Calu3 (cell line): ENCODE measurements around the gene SCN3B. TPM values are rescaled to one million over a fixed set of nuclear protein-coding genes. Genes with fewer than 3 reads are reported as not detected.

ENCODE experiments used
- BruUV-seq: library from RNA; stranded (reverse); fragments of 400-500 nt; replicated peaks from 2 replicates; lab custom pipeline; 2021; lab: Mats Ljungman, UMichigan
- CTCF ChIA-PET: fragments of 300-600 bp; sonication (Branson Sonifier 250); formaldehyde crosslinking; loops from one replicate; lab custom pipeline; 2022; ENCODE audit warnings: antibody characterized with exemption; lab: Charles Lee
- DNase-seq: peaks from one replicate; pipeline ENCODE4 v3.0.0; 2022
- H3K27ac Mint-ChIP-seq: one replicate; pipeline ENCODE4 v1.8.0; 2022; ENCODE audit warnings: mixed read lengths; ENCODE audit not compliant: unreplicated experiment
- H3K27me3 Mint-ChIP-seq: one replicate; pipeline ENCODE4 v1.8.0; 2022; ENCODE audit warnings: mixed read lengths; ENCODE audit not compliant: unreplicated experiment
- H3K36me3 Mint-ChIP-seq: one replicate; pipeline ENCODE4 v1.8.0; 2022; ENCODE audit warnings: mild to moderate bottlenecking, moderate library complexity, mixed read lengths; ENCODE audit not compliant: insufficient read depth, unreplicated experiment
- H3K4me1 Mint-ChIP-seq: one replicate; pipeline ENCODE4 v1.8.0; 2022; ENCODE audit warnings: mild to moderate bottlenecking, low read depth, mixed read lengths; ENCODE audit not compliant: unreplicated experiment
- H3K4me3 Mint-ChIP-seq: one replicate; pipeline ENCODE4 v1.8.0; 2022; ENCODE audit warnings: mild to moderate bottlenecking, low read depth, moderate library complexity, mixed read lengths; ENCODE audit not compliant: unreplicated experiment
- H3K9me3 Mint-ChIP-seq: one replicate; pipeline ENCODE4 v1.8.0; 2022; ENCODE audit warnings: low read depth, mixed read lengths; ENCODE audit not compliant: unreplicated experiment
- CTCF ChIP-seq: fragments of 200-600 bp; IDR thresholded peaks from one replicate; pipeline ENCODE4 v1.8.0; 2022; ENCODE audit warnings: antibody characterized with exemption; ENCODE audit not compliant: unreplicated experiment
- intact Hi-C: fragments of 100-400 bp; cut with micrococcal nuclease; formaldehyde crosslinking; loops from one replicate; pipeline ENCODE4 v1.10.0; 2022; ENCODE audit not compliant: unreplicated experiment
- total RNA-seq: library from RNA; stranded (reverse); gene quantifications from 2 replicates; pipeline ENCODE4 v1.2.3, GENCODE V29; 2022

Gene SCN3B
- total RNA-seq, 1 experiment from 2014 or later, result 0.45 TPM

DNA sequence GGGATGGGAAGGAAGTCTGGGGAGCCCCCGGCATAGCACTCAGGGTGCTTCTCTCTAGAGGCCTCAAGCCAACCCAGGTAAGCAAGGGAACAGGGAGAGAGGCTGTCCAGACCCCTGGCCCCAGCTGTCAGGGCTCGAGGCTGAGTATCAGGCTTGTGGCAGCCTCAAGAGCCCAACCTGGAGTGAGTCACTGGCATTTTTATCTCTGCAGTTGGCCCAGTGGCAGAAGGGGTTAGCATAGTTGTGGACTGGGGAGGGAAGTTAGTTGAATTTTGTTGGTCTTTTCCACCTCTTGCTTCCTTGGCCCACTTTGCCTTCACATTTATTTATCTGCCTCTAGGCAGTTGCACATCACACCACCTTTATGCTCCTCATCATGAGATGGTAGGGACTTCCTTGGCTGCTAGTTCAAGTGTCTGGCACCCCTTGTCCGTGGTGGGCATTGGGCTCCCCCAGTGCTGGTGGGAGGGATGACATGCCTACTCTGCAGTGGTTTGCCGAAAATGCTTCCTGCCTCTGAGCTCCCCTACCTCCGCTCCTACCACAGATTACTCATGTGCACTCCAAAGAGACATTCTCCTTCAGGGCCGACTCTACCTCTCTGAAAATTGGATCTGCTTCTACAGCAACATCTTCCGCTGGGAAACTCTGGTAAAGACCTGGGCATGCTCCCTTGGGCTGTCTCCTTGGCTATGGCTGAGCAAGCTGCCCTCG, 60.1 kb downstream of the SCN3B start:
- H3K27ac Mint-ChIP-seq, result peak overlapping the region; percentile 54

DNA sequence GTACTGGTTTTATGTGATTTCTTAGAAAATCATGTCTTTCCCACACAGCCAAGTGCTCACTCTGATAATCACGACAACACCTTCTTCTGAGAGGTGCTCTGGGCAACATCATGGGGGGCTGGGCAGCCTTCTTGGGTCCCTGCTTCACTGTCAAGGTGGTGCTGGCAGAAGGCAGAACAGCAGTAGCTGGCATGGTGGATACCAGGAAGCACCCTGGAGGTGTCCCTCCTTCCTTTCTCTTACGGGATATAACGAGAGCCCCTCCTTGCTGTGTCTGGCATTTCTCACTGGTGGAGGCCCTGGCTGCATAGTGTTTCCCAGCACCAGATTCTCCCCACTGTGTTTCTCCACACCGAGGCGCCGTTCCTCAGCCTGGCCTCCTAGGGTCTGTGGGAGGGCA, 60.9 kb downstream of the SCN3B start:
- Mint-ChIP-seq H3K4me3 (peak overlapping the region; percentile 72), H3K4me1 (peaks cover 40% of the 10 kb centered on the region), H3K36me3 (peaks cover 38% of the 10 kb centered on the region), H3K27ac (peak overlapping the region; percentile 52), H3K9me3 (no peaks in the 10 kb centered on the region), H3K27me3 (no peaks in the 10 kb centered on the region)
- DNase-seq, result no peak
- CTCF ChIA-PET, result no interaction called here
- no TSS peak for BruUV-seq
- TF ChIP-seq CTCF, result no peak
- intact Hi-C loops, result no loop called here

More for the DNA sequence above, 60.1 kb downstream of the SCN3B start:
- peaks cover 34% of the 10 kb centered on the region for H3K4me1 Mint-ChIP-seq
- H3K4me3 Mint-ChIP-seq, result peak overlapping the region; percentile 72
- H3K27me3 Mint-ChIP-seq, result no peaks in the 10 kb centered on the region
- no peak for TF ChIP-seq CTCF
- intact Hi-C loops, result no loop called here
- H3K36me3 Mint-ChIP-seq, result peaks cover 46% of the 10 kb centered on the region
- CTCF ChIA-PET, result no interaction called here
- no peak for DNase-seq
- H3K9me3 Mint-ChIP-seq, result no peaks in the 10 kb centered on the region
- no TSS peak for BruUV-seq

- H3K4me3 Mint-ChIP-seq, result peak overlapping the region; percentile 72
- CTCF ChIA-PET, result interaction anchor here (0.5 to 2.5 kb wide), 3 partner anchors 10 to 1024 kb away, joined by 4 to 15 read pairs (median 4); no protein-coding TSS in a partner anchor
- peaks cover 26% of the 10 kb centered on the region for H3K36me3 Mint-ChIP-seq
- H3K9me3 Mint-ChIP-seq, result no peaks in the 10 kb centered on the region
- TF ChIP-seq CTCF, result no peak
- peak overlapping the region; percentile 69 for H3K27ac Mint-ChIP-seq
- no peaks in the 10 kb centered on the region for H3K27me3 Mint-ChIP-seq
- no TSS peak for BruUV-seq
- intact Hi-C loops, result no loop called here
- DNase-seq, result peak; percentile 81
- peaks cover 69% of the 10 kb centered on the region for H3K4me1 Mint-ChIP-seq
These were observed 64.0 kb downstream of the SCN3B start for GRCh38 chr11:123590296-123590912.

- Mint-ChIP-seq H3K9me3 (no peaks in the 10 kb centered on the region), H3K36me3 (peaks cover 20% of the 10 kb centered on the region), H3K27me3 (no peaks in the 10 kb centered on the region), H3K27ac (peak overlapping the region; percentile 78), H3K4me3 (no peak overlapping the region), H3K4me1 (peaks cover 66% of the 10 kb centered on the region)
- CTCF ChIA-PET, result no interaction called here
- DNase-seq, result no peak
- intact Hi-C loops, result loop anchor here (10.0 kb wide), 1 partner anchor 56 kb away; no protein-coding TSS in a partner anchor
- TF ChIP-seq CTCF, result no peak
- no TSS peak for BruUV-seq
These were observed 65.6 kb downstream of the SCN3B start for GRCh38 chr11:123588864-123589262.
